GM12874 (cell line): Measurements from ENCODE around the gene KTI12.

Experiments
- CTCF ChIP-seq: IDR thresholded peaks from 2 replicates; pipeline ENCODE4 v1.5.1; 2011; ENCODE audit warnings: low read depth, mild to moderate bottlenecking, control low read depth, low read length, moderate library complexity; ENCODE audit not compliant: insufficient read depth

KTI12 gene

DNA sequence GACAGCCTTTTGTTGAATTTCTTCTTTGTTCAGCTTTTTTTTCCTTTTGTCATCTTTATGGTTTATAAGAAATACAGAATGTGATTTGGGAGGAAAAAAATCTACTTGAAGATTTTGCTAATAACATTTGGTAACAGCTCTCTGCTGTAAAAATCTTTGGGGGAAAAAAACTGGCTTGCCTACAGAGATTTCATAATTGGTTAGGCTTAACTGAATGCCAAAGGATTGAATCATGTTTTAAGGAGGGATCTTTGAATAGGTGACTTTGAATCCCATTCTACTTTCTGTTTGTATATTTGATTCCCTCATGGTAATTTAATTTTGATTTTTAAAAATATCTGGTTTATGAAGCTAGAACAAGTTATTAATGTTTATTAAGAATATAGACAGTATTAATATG lies 25.7 kb upstream of the KTI12 start:
- TF ChIP-seq CTCF, result no peak

GRCh38 chr1:52057876-52058415 lies 24.3 kb upstream of the KTI12 start:
- TF ChIP-seq CTCF, result no peak

GRCh38 chr1:52057255-52057654 lies 23.6 kb upstream of the KTI12 start:
- no peak for TF ChIP-seq CTCF

DNA sequence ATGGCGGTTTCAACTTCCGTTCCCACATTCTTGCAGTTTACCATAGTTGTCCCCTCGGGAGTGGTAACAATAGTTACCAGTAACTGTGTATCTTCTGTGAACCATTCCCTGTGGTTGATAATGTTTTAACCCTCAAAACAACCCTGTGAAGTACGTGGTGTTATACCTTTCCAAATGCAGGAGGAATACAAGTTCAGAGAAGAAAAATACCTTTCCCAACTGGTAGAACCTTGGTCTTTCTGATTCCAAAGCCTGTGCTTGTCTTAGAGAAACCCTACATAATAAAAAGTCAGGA lies 23.3 kb upstream of the KTI12 start:
- TF ChIP-seq CTCF, result no peak

DNA sequence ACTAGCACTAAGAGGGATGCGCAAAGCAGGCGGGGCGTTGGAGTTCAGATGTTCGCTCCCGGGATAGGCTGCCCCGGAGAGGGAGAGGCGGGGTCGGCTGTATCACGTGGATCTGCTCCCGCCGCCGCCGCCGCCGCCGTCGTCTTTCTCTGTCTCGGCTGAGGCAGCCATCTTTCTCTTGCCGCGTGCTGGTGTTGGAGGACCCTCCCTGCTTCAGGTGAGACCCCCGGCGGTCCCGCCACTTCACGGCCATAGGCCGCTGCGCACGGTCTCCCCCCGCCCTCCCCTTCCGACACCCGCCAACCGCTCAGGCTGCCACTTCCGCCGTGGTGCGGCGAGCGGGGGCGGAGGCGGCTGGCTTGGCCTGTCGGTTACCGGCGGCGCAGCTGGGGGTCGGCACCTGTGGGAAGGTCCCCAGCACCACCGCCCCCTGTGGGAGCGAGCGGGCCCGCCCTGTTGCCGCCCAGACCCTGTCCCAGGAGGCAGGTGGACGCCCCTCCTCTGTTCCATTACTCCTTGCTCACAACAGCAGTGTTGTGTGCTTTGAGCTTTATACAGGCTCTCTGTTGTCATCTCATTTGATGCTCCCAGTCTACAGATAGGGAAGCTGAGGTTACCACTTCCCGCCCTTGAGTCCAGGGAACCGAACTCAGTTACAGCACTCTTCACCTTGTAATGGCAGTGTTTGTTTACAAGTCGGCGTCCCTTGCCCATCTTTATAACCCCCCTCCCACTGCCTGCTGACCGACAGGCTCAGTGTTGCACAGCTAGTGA lies 22.7 kb upstream of the KTI12 start, which contains the start of gene BTF3L4:
BTF3L4 (plus strand) TSS at position 133 of the 774 bp plus-strand sequence. CDS start 3,553 bp downstream, outside the sequence.
- no peak for TF ChIP-seq CTCF

- no peak for TF ChIP-seq CTCF
Observed at GRCh38 chr1:52055866-52056162, 22.2 kb upstream of the KTI12 start.

DNA sequence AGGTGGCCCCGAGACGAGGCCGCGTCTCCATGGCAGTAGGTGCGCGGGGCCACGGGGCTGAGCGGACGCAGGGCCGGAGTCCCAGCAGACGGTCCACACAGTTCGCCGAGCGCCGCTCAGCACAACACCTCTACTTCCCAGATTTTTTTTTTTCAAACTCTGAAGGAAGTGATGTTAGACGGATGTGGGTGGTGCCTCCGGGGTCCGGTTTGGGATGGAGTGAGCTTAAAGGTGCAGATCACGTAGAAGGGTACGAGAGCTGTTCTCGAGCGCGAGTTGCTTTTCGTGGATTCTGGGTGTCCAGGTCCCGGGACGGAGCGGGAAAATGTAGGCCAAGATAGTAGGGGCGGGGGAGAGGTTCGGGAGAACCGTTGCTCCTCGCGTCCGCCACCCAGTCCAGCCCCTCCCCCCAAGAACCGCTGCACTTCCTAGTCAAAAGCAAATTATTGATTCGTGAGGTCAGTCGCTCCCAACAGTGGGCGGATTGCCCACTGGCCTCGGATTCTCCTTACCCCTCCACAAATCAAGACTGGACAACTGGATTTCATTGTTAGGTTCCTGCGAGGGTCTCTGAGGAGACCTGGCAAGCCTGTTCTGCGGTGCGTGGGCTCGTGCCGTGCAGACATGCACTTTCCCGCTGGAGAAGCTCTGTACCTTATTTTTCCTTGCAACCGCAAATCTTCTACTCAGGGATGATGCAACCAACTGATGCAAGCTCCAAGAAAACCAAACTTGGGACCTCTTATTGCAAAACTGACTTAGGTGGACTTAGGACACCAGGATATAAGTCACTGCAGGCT lies 21.7 kb upstream of the KTI12 start, which contains the start of gene TXNDC12:
TXNDC12 (minus strand) TSS at position 126 of the 800 bp plus-strand sequence; CDS start at position 31, 95 bp downstream.
- TF ChIP-seq CTCF, result no peak
